Measurements from ENCODE around the gene IL10RB.

DNA sequence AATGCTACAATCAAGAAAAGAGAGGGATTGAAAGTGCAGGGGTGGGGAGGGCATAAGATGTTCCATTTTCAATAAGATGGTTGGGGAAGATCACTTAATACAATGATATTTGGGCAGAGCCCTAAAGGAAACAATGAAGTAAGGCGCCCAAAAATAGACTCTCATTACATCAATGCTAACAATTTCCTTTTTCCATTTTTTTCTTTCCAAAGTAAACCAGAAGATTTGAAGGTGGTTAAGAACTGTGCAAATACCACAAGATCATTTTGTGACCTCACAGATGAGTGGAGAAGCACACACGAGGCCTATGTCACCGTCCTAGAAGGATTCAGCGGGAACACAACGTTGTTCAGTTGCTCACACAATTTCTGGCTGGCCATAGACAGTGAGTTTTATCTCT is 19.7 kb upstream of the IL10RB start:
- TF ChIP-seq EZH2 (IDR thresholded peaks at IDR 0.05; ENCODE audit: low read length) = no peak
- TF ChIP-seq, protein P1, sequence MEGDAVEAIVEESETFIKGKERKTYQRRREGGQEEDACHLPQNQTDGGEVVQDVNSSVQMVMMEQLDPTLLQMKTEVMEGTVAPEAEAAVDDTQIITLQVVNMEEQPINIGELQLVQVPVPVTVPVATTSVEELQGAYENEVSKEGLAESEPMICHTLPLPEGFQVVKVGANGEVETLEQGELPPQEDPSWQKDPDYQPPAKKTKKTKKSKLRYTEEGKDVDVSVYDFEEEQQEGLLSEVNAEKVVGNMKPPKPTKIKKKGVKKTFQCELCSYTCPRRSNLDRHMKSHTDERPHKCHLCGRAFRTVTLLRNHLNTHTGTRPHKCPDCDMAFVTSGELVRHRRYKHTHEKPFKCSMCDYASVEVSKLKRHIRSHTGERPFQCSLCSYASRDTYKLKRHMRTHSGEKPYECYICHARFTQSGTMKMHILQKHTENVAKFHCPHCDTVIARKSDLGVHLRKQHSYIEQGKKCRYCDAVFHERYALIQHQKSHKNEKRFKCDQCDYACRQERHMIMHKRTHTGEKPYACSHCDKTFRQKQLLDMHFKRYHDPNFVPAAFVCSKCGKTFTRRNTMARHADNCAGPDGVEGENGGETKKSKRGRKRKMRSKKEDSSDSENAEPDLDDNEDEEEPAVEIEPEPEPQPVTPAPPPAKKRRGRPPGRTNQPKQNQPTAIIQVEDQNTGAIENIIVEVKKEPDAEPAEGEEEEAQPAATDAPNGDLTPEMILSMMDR (optimal IDR thresholded peaks at IDR 0.05 in 1 of 3, IDR thresholded peaks at IDR 0.05 in 1 of 3, conservative IDR thresholded peaks at IDR 0.05 in 1 of 3; ENCODE audit: extremely low read depth in 1 of 3, insufficient read depth in 2 of 3, low read length in 3 of 3) = no peak
